Body of pancreas (tissue), 4 donors: ENCODE results near the gene PRDM7.

Source experiments
- POLR2A ChIP-seq, 3 donors: fragments of 450-650 bp; IDR thresholded peaks; one replicate each; pipeline ENCODE4 v1.6.1; 2016; ENCODE audit warnings: antibody characterized with exemption in 3 of 3, mild to moderate bottlenecking in 2 of 3
- TF ChIP-seq, protein P1 (sequence below), 7 experiments: fragments of 450-650 bp in 4 of 7; fragments of 200-600 bp in 3 of 7; sonication (generic) in 3 of 7; IDR thresholded peaks; one replicate each; pipeline ENCODE4 v1.5.1; 2016 to 2019; ENCODE audit warnings: antibody characterized with exemption in 7 of 7

DNA sequence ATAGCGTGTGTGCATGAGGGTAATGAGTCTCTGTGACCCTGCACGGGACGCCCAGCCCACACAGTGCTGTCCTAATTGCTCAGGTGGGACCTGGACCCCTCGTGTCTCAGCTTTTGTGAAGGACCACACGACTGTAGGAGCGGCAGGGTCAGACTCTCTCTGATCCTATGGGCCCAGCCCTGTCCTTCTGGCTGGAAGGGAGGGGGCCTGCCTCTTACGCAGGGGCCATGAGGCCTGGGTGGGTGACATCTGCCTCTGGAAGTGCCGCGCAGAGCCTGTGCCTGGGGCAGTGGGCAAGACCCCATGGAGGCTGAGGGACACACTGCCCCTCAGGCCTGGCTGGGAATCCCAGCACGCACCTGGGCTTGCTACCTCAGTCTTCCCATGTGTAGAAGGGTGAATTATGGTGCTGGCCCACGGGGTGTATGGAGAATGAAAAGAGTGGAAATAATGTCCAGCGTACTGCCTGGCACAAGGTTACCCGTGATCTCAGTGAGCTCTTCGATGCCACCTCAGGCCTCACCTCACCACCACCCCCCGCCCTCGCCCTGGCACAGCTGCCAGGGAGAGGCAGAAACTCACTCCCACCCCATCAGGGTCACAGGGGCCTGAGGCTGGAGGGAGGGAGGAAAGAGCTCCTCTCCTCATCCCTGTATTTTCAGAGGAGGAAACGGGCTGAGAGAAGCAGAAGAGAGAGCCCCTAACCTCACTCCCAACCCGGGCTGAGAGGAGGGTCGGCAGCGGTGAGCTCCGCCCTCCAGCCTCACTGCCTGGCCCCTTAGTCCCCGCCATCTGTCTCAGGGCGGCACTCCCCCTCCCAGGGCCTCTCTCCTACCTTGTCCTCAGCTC lies 30.8 kb downstream of the PRDM7 start:
- TF ChIP-seq POLR2A (IDR thresholded peaks at IDR 0.05), result no peak
- TF ChIP-seq, protein P1, sequence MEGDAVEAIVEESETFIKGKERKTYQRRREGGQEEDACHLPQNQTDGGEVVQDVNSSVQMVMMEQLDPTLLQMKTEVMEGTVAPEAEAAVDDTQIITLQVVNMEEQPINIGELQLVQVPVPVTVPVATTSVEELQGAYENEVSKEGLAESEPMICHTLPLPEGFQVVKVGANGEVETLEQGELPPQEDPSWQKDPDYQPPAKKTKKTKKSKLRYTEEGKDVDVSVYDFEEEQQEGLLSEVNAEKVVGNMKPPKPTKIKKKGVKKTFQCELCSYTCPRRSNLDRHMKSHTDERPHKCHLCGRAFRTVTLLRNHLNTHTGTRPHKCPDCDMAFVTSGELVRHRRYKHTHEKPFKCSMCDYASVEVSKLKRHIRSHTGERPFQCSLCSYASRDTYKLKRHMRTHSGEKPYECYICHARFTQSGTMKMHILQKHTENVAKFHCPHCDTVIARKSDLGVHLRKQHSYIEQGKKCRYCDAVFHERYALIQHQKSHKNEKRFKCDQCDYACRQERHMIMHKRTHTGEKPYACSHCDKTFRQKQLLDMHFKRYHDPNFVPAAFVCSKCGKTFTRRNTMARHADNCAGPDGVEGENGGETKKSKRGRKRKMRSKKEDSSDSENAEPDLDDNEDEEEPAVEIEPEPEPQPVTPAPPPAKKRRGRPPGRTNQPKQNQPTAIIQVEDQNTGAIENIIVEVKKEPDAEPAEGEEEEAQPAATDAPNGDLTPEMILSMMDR (IDR thresholded peaks at IDR 0.05), result no peak
